Nephron progenitor cell (in vitro differentiated cells): Measurements from ENCODE around the gene TIMP3.

Experiments
- DNase-seq: peaks from one replicate; pipeline ENCODE4 v3.0.0; 2021
- H3K27ac Mint-ChIP-seq: 2 replicates; pipeline ENCODE4 v1.8.0; 2021; ENCODE audit warnings: mild to moderate bottlenecking, moderate library complexity, mixed read lengths
- H3K27me3 Mint-ChIP-seq: 2 replicates; pipeline ENCODE4 v1.8.0; 2021; ENCODE audit warnings: mild to moderate bottlenecking, low read depth, mixed read lengths; ENCODE audit not compliant: poor library complexity
- H3K36me3 Mint-ChIP-seq: 2 replicates; pipeline ENCODE4 v1.8.0; 2021; ENCODE audit warnings: low read depth, mixed read lengths
- H3K4me1 Mint-ChIP-seq: 2 replicates; pipeline ENCODE4 v1.8.0; 2021; ENCODE audit warnings: mixed read lengths
- H3K4me3 Mint-ChIP-seq: 2 replicates; pipeline ENCODE4 v1.8.0; 2021; ENCODE audit warnings: mild to moderate bottlenecking, moderate library complexity, mixed read lengths
- H3K9me3 Mint-ChIP-seq: 2 replicates; pipeline ENCODE4 v1.8.0; 2021; ENCODE audit warnings: mild to moderate bottlenecking, moderate library complexity, mixed read lengths
- TF ChIP-seq, protein P1 (sequence below): fragments of 200-600 bp; sonication (generic); IDR thresholded peaks from 2 replicates; pipeline ENCODE4 v1.5.0; 2021; ENCODE audit warnings: antibody characterized with exemption

The TIMP3 gene

DNA sequence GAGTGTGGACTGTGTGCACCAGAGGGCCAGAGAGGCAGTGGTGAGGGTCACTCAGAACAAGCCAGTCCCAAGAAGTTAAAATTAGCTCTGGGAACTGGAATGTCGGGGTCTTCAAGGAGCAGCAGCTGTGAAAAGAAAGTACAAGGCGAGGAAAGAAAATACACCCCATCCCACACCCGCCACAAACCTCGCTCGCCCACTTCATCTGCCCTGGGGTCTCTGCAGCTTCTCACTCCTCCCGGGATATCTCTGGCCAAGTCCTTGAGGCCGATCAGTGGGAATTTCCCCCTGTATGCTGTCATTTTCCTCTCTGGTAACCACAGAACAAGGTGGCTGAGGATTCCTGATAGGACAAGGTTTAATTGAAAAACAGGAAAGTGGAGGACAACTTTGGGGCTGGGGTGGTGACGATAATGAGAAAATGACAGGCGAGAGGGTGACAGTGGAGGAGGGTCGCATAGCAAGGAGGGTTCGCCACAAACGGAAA, 36.3 kb upstream of the TIMP3 start:
- no peak for DNase-seq
- H3K4me3 Mint-ChIP-seq: no peak overlapping the region
- H3K27ac Mint-ChIP-seq: peak overlapping the region; percentile 77
- H3K9me3 Mint-ChIP-seq: no peaks in the 10 kb centered on the region
- peaks cover 14% of the 10 kb centered on the region for H3K27me3 Mint-ChIP-seq
- no peaks in the 10 kb centered on the region for H3K36me3 Mint-ChIP-seq
- TF ChIP-seq, protein P1, sequence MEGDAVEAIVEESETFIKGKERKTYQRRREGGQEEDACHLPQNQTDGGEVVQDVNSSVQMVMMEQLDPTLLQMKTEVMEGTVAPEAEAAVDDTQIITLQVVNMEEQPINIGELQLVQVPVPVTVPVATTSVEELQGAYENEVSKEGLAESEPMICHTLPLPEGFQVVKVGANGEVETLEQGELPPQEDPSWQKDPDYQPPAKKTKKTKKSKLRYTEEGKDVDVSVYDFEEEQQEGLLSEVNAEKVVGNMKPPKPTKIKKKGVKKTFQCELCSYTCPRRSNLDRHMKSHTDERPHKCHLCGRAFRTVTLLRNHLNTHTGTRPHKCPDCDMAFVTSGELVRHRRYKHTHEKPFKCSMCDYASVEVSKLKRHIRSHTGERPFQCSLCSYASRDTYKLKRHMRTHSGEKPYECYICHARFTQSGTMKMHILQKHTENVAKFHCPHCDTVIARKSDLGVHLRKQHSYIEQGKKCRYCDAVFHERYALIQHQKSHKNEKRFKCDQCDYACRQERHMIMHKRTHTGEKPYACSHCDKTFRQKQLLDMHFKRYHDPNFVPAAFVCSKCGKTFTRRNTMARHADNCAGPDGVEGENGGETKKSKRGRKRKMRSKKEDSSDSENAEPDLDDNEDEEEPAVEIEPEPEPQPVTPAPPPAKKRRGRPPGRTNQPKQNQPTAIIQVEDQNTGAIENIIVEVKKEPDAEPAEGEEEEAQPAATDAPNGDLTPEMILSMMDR: no peak
- H3K4me1 Mint-ChIP-seq: peaks cover 11% of the 10 kb centered on the region

DNA sequence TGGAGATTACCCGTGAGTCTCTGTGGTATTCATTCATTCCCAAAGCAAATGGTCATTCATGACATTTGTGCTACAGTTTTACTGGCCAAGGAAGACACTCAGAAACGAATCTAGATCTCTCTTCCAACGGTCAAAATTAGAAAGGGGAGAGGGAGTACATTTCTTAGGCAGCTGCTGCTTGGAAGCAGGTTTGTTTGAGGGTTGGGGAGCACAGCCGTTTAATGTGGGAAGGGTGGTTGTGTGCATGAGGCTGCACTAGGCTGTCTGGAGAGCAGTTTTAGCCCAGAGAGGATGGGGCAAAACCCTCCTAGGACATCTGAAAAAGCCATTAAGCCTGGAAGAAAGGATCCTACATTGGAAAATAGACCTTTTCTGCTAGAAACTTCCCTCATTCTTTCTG, 29.7 kb upstream of the TIMP3 start:
- DNase-seq: no peak
- TF ChIP-seq, protein P1: no peak
- H3K27me3 Mint-ChIP-seq: peaks cover 15% of the 10 kb centered on the region
- H3K9me3 Mint-ChIP-seq: no peaks in the 10 kb centered on the region
- H3K4me1 Mint-ChIP-seq: no peaks in the 10 kb centered on the region
- no peaks in the 10 kb centered on the region for H3K36me3 Mint-ChIP-seq
- H3K4me3 Mint-ChIP-seq: no peak overlapping the region
- H3K27ac Mint-ChIP-seq: no peak overlapping the region

DNA sequence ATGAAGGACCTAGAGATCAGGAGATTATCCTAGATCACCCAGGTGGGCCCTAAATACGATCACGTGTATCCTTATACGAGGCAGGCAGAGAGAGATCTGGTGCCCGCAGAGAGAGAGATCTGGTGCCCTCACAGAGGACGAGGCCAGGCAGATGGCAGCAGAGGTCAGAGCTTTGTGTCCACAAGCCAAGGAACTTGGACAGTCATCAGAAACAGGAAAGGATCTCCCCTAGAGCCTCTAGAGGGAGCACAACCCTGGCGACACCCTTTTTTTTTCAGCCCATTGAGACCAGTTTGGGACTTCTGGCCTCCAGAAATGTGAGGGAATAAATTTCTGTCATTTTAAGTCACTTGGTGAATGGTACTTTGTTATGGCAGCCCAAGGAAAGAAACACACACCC, 25.5 kb upstream of the TIMP3 start:
- TF ChIP-seq, protein P1: peak; percentile 12
- DNase-seq: no peak
- peaks cover 15% of the 10 kb centered on the region for H3K27me3 Mint-ChIP-seq
- no peak overlapping the region for H3K27ac Mint-ChIP-seq
- H3K36me3 Mint-ChIP-seq: no peaks in the 10 kb centered on the region
- H3K4me1 Mint-ChIP-seq: peaks cover 28% of the 10 kb centered on the region
- no peaks in the 10 kb centered on the region for H3K9me3 Mint-ChIP-seq
- no peak overlapping the region for H3K4me3 Mint-ChIP-seq

DNA sequence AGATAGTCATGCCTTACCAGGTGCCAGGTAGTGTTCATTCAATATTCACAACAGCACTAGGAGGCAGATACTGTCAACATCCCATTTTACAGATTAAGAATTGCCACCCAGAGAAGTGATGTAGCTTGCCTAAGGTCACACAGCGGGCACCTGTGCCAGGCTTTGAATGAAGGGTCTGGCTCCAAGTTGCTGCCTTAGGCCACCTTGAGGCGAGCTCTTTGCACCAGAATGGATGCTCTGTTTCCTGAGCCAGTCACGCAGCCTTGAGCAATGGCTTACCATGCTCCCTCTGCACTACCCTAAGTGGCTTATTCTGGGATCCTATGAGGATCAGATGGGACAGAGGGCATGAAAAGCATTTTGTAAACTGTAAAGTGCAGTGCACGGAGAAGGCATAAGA, 25.1 kb upstream of the TIMP3 start:
- Mint-ChIP-seq H3K27ac (no peak overlapping the region), H3K4me1 (peaks cover 28% of the 10 kb centered on the region), H3K4me3 (no peak overlapping the region), H3K9me3 (no peaks in the 10 kb centered on the region), H3K36me3 (no peaks in the 10 kb centered on the region), H3K27me3 (peaks cover 15% of the 10 kb centered on the region)
- DNase-seq: no peak
- TF ChIP-seq, protein P1: no peak

DNA sequence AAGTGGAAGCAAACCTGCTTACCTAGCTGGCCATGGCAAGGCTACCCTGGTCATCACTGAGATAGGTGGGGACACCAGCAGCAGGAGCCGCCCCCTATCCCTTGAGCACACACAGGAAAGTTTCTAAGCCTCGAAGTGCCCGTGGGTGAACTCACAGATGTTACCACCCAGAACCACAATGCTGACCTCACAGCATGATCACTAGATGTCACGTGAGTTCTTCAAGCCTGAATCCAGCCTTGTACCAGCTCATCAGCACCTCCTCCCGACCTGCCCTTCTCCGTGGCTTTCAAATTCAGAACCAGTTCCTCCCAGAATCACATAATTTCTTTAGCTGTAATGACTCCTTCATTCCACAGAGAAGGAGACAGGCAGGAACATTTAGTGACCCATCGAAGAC, 24.7 kb upstream of the TIMP3 start:
- no peak for DNase-seq
- peaks cover 28% of the 10 kb centered on the region for H3K4me1 Mint-ChIP-seq

DNA sequence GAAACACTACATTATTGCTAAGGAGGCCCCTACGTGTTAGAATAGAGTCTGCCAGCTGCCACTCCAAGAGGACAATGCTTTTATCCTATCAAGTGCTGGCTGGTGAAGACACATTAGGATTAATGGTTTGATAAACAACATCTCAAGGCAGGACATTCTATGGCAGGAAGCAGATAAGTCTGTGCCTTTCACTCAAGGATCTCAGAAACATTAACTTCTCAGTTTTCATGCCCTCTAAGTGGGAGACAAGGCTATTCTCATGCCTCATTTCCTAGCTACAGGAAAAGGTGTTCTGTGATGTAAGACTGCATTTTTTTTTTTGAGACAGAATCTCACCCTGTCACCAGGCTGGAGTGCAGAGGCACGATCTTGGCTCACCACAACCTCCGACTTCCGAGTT, 23.5 kb upstream of the TIMP3 start:
- peak overlapping the region; percentile 64 for H3K27ac Mint-ChIP-seq
- H3K27me3 Mint-ChIP-seq: peaks cover 15% of the 10 kb centered on the region
- no peaks in the 10 kb centered on the region for H3K36me3 Mint-ChIP-seq
- TF ChIP-seq, protein P1: no peak
- H3K9me3 Mint-ChIP-seq: no peaks in the 10 kb centered on the region
- no peak for DNase-seq
- peaks cover 28% of the 10 kb centered on the region for H3K4me1 Mint-ChIP-seq
- H3K4me3 Mint-ChIP-seq: no peak overlapping the region

More for the DNA sequence above, 24.7 kb upstream of the TIMP3 start:
- Mint-ChIP-seq H3K4me3 (no peak overlapping the region), H3K27me3 (peaks cover 15% of the 10 kb centered on the region), H3K9me3 (no peaks in the 10 kb centered on the region), H3K27ac (no peak overlapping the region), H3K36me3 (no peaks in the 10 kb centered on the region)
- TF ChIP-seq, protein P1: no peak
